Activated naive CD8-positive, alpha-beta T cell (primary cell): ENCODE measurements around the gene EPS8L2.
"Not testable (repeated sequence)": the region's sequence is repeated elsewhere in the genome, so short reads cannot be mapped to it uniquely, and the experiment has no call there.

Source experiments
- H3K27ac Mint-ChIP-seq: one replicate; pipeline ENCODE4 v1.8.0; 2021; ENCODE audit warnings: mixed read lengths
- H3K27me3 Mint-ChIP-seq: one replicate; pipeline ENCODE4 v1.8.0; 2021; ENCODE audit warnings: mixed read lengths
- H3K36me3 Mint-ChIP-seq: one replicate; pipeline ENCODE4 v1.8.0; 2021; ENCODE audit warnings: mixed read lengths
- H3K4me1 Mint-ChIP-seq: one replicate; pipeline ENCODE4 v1.8.0; 2021; ENCODE audit warnings: low read depth, mixed read lengths
- H3K4me3 Mint-ChIP-seq: one replicate; pipeline ENCODE4 v1.8.0; 2021; ENCODE audit warnings: mild to moderate bottlenecking, mixed read lengths
- H3K9me3 Mint-ChIP-seq: one replicate; pipeline ENCODE4 v1.8.0; 2021; ENCODE audit warnings: low read depth, mixed read lengths

EPS8L2 gene

GRCh38 chr11:679271-680207, 26.5 kb upstream of the EPS8L2 start:
- peaks cover 17% of the 10 kb centered on the region for H3K36me3 Mint-ChIP-seq
- H3K4me3 Mint-ChIP-seq: no peak overlapping the region
- H3K9me3 Mint-ChIP-seq: no peaks in the 10 kb centered on the region
- H3K27me3 Mint-ChIP-seq: no peaks in the 10 kb centered on the region
- H3K4me1 Mint-ChIP-seq: peaks cover 12% of the 10 kb centered on the region
- no peak overlapping the region for H3K27ac Mint-ChIP-seq

GRCh38 chr11:680476-680875, 25.6 kb upstream of the EPS8L2 start:
- Mint-ChIP-seq H3K4me1 (peaks cover 12% of the 10 kb centered on the region), H3K27ac (no peak overlapping the region), H3K4me3 (no peak overlapping the region), H3K27me3 (no peaks in the 10 kb centered on the region), H3K36me3 (peaks cover 18% of the 10 kb centered on the region), H3K9me3 (no peaks in the 10 kb centered on the region)

GRCh38 chr11:680970-681369, 25.1 kb upstream of the EPS8L2 start:
- Mint-ChIP-seq H3K9me3 (no peaks in the 10 kb centered on the region), H3K36me3 (peaks cover 18% of the 10 kb centered on the region), H3K27ac (no peak overlapping the region), H3K27me3 (no peaks in the 10 kb centered on the region), H3K4me1 (peaks cover 12% of the 10 kb centered on the region), H3K4me3 (no peak overlapping the region)

GRCh38 chr11:686451-687243, 19.4 kb upstream of the EPS8L2 start:
- Mint-ChIP-seq H3K4me3 (no peak overlapping the region), H3K4me1 (peaks cover 18% of the 10 kb centered on the region), H3K27ac (peak overlapping the region; percentile 28), H3K27me3 (no peaks in the 10 kb centered on the region), H3K36me3 (peaks cover 18% of the 10 kb centered on the region), H3K9me3 (no peaks in the 10 kb centered on the region)

GRCh38 chr11:687751-688150, 18.3 kb upstream of the EPS8L2 start:
- Mint-ChIP-seq H3K36me3 (peaks cover 15% of the 10 kb centered on the region), H3K4me3 (no peak overlapping the region), H3K27me3 (no peaks in the 10 kb centered on the region), H3K4me1 (peaks cover 23% of the 10 kb centered on the region), H3K9me3 (no peaks in the 10 kb centered on the region), H3K27ac (no peak overlapping the region)

GRCh38 chr11:688681-689080, 17.4 kb upstream of the EPS8L2 start:
- Mint-ChIP-seq H3K27ac (no peak overlapping the region), H3K9me3 (no peaks in the 10 kb centered on the region), H3K4me1 (peaks cover 32% of the 10 kb centered on the region), H3K4me3 (no peak overlapping the region), H3K27me3 (no peaks in the 10 kb centered on the region), H3K36me3 (peaks cover 8% of the 10 kb centered on the region)

GRCh38 chr11:689625-690024, 16.4 kb upstream of the EPS8L2 start:
- Mint-ChIP-seq H3K36me3 (peaks cover 2% of the 10 kb centered on the region), H3K9me3 (no peaks in the 10 kb centered on the region), H3K4me3 (no peak overlapping the region), H3K27ac (no peak overlapping the region), H3K27me3 (no peaks in the 10 kb centered on the region), H3K4me1 (peaks cover 32% of the 10 kb centered on the region)

- peaks cover 32% of the 10 kb centered on the region for H3K4me1 Mint-ChIP-seq
- H3K27ac Mint-ChIP-seq, H3K27me3 Mint-ChIP-seq, H3K4me3 Mint-ChIP-seq, H3K36me3 Mint-ChIP-seq, H3K9me3 Mint-ChIP-seq: not testable (repeated sequence)
Observed at GRCh38 chr11:690244-690643, 15.8 kb upstream of the EPS8L2 start.

- Mint-ChIP-seq H3K4me3 (peak overlapping the region; percentile 58), H3K27ac (no peak overlapping the region), H3K4me1 (peaks cover 32% of the 10 kb centered on the region), H3K9me3 (no peaks in the 10 kb centered on the region), H3K27me3 (no peaks in the 10 kb centered on the region), H3K36me3 (peaks cover 2% of the 10 kb centered on the region)
Observed at GRCh38 chr11:690738-691633, 15.0 kb upstream of the EPS8L2 start.

GRCh38 chr11:691710-692590, 14.1 kb upstream of the EPS8L2 start:
- Mint-ChIP-seq H3K36me3 (peaks cover 2% of the 10 kb centered on the region), H3K4me3 (peak overlapping the region; percentile 74), H3K27ac (peak overlapping the region; percentile 68), H3K4me1 (peaks cover 37% of the 10 kb centered on the region), H3K9me3 (no peaks in the 10 kb centered on the region), H3K27me3 (no peaks in the 10 kb centered on the region)

- Mint-ChIP-seq H3K27me3 (no peaks in the 10 kb centered on the region), H3K4me1 (peaks cover 47% of the 10 kb centered on the region), H3K27ac (peak overlapping the region; percentile 50), H3K4me3 (peak overlapping the region; percentile 86), H3K36me3 (peaks cover 2% of the 10 kb centered on the region), H3K9me3 (no peaks in the 10 kb centered on the region)
Observed at GRCh38 chr11:692824-693414, 13.1 kb upstream of the EPS8L2 start.

GRCh38 chr11:693415-693831, 12.6 kb upstream of the EPS8L2 start:
- Mint-ChIP-seq H3K36me3 (peaks cover 2% of the 10 kb centered on the region), H3K27ac (peak overlapping the region; percentile 86), H3K4me1 (peaks cover 52% of the 10 kb centered on the region), H3K9me3 (no peaks in the 10 kb centered on the region), H3K27me3 (no peaks in the 10 kb centered on the region), H3K4me3 (peak overlapping the region; percentile 86)

- peak overlapping the region; percentile 86 for H3K4me3 Mint-ChIP-seq
- peaks cover 2% of the 10 kb centered on the region for H3K36me3 Mint-ChIP-seq
- H3K27ac Mint-ChIP-seq: peak overlapping the region; percentile 86
- peaks cover 54% of the 10 kb centered on the region for H3K4me1 Mint-ChIP-seq
- H3K27me3 Mint-ChIP-seq: no peaks in the 10 kb centered on the region
- no peaks in the 10 kb centered on the region for H3K9me3 Mint-ChIP-seq
Observed at GRCh38 chr11:693887-694562, 12.0 kb upstream of the EPS8L2 start.
